GM18519 (cell line): ENCODE data around the gene CDH4.
"Not testable (repeated sequence)": the region's sequence is repeated elsewhere in the genome, so short reads cannot be mapped to it uniquely, and the experiment has no call there.

Experiments
- ATAC-seq: cut with Tn5 transposase; IDR thresholded peaks from one replicate; pipeline ENCODE4 v1.9.1; 2021; ENCODE audit warnings: mild to moderate bottlenecking, moderate library complexity; ENCODE audit not compliant: unreplicated experiment, low FRiP score

The CDH4 gene

GRCh38 chr20:61852268-61853072, 600.4 kb downstream of the CDH4 start:
- no peak for ATAC-seq

GRCh38 chr20:61853073-61854005, 601.3 kb downstream of the CDH4 start:
- no peak for ATAC-seq

GRCh38 chr20:61854538-61854937, 602.5 kb downstream of the CDH4 start:
- ATAC-seq = not testable (repeated sequence)

GRCh38 chr20:61855286-61855685, 603.2 kb downstream of the CDH4 start:
- ATAC-seq = no peak

- no peak for ATAC-seq
Observed at GRCh38 chr20:61856626-61857413, 604.8 kb downstream of the CDH4 start.

GRCh38 chr20:61857414-61857775, 605.3 kb downstream of the CDH4 start:
- no peak for ATAC-seq

GRCh38 chr20:61857884-61858283, 605.8 kb downstream of the CDH4 start:
- ATAC-seq = no peak

- ATAC-seq = no peak
Observed at GRCh38 chr20:61859767-61860166, 607.7 kb downstream of the CDH4 start.

- no peak for ATAC-seq
Observed at GRCh38 chr20:61860260-61860987, 608.4 kb downstream of the CDH4 start.

GRCh38 chr20:61861054-61861841, 609.2 kb downstream of the CDH4 start:
- no peak for ATAC-seq

- no peak for ATAC-seq
Observed at GRCh38 chr20:61861858-61862257, 609.8 kb downstream of the CDH4 start.

- ATAC-seq = no peak
Observed at GRCh38 chr20:61862881-61863280, 610.8 kb downstream of the CDH4 start.

- no peak for ATAC-seq
Observed at GRCh38 chr20:61864481-61864880, 612.4 kb downstream of the CDH4 start.

GRCh38 chr20:61865353-61865752, 613.3 kb downstream of the CDH4 start:
- ATAC-seq = no peak

GRCh38 chr20:61866165-61866564, 614.1 kb downstream of the CDH4 start:
- no peak for ATAC-seq

- no peak for ATAC-seq
Observed at GRCh38 chr20:61868006-61868405, 615.9 kb downstream of the CDH4 start.

- ATAC-seq = no peak
Observed at GRCh38 chr20:61868466-61869090, 616.5 kb downstream of the CDH4 start.

- no peak for ATAC-seq
Observed at GRCh38 chr20:61869750-61870507, 617.9 kb downstream of the CDH4 start.
